SK-N-SH (cell line): ENCODE data around the gene CDKAL1. TPM values are rescaled to one million over a fixed set of nuclear protein-coding genes. Genes with fewer than 3 reads are reported as not detected.

Experiments used
- CTCF ChIA-PET: fragments of 300-600, 350-600 bp; formaldehyde crosslinking; extraction: SDS; loops from one replicate; lab custom pipeline; 2021; lab: Yijun Ruan, JAX
- POLR2A ChIA-PET: fragments of 350-600 bp; sonication (Branson Sonifier 250); formaldehyde crosslinking; extraction: SDS; loops from one replicate; lab custom pipeline; 2020; ENCODE audit warnings: antibody characterized with exemption, inconsistent platforms; lab: Yijun Ruan, JAX
- DNase-seq: peaks from one replicate; pipeline ENCODE4 v3.0.0; 2012
- H2AFZ ChIP-seq: fragments of 200-600 bp; sonication (generic); 2 replicates; pipeline ENCODE4 v1.8.1; 2016; ENCODE audit warnings: antibody characterized with exemption, mild to moderate bottlenecking, low read depth
- H3F3A ChIP-seq: fragments of 200-600 bp; sonication (generic); replicated peaks from 2 replicates; pipeline ENCODE3; 2016; ENCODE audit warnings: antibody characterized with exemption, mild to moderate bottlenecking; ENCODE audit not compliant: insufficient read depth
- H3K27ac ChIP-seq, 2 experiments: fragments of 200-500 bp in 1 of 2; fragments of 200-600 bp in 1 of 2; sonication (Bioruptor generic) in 1 of 2; sonication (generic), shearing (Covaris generic) in 1 of 2; 2 replicates each; pipeline versions ENCODE4 v1.5.1 to v1.6.1; 2014 to 2016; ENCODE audit warnings: low read depth in 2 of 2, inconsistent platforms in 1 of 2, low read length in 1 of 2, mild to moderate bottlenecking in 1 of 2, mixed read lengths in 1 of 2
- H3K27me3 ChIP-seq: fragments of 200-600 bp; sonication (generic), shearing (Covaris generic); 2 replicates; pipeline ENCODE4 v1.6.1; 2016; ENCODE audit warnings: mixed run types; ENCODE audit not compliant: insufficient read depth
- H3K36me3 ChIP-seq, 2 experiments: fragments of 200-500 bp in 1 of 2; fragments of 200-600 bp in 1 of 2; sonication (Bioruptor generic) in 1 of 2; sonication (generic) in 1 of 2; replicated peaks in 1 of 2; 2 replicates each; pipeline versions ENCODE3 to v1.5.1; 2014 to 2016; ENCODE audit warnings: low read length in 1 of 2, mild to moderate bottlenecking in 1 of 2; ENCODE audit not compliant: insufficient read depth in 2 of 2, control insufficient read depth in 1 of 2
- H3K4me1 ChIP-seq, 2 experiments: fragments of 200-500 bp in 1 of 2; fragments of 200-600 bp in 1 of 2; sonication (Bioruptor generic) in 1 of 2; sonication (generic), shearing (Covaris generic) in 1 of 2; 2 replicates each; pipeline versions ENCODE4 v1.5.1 to v1.6.1; 2014 to 2016; ENCODE audit warnings: low read depth in 1 of 2, low read length in 1 of 2, mixed run types in 1 of 2; ENCODE audit not compliant: insufficient read depth in 2 of 2, control insufficient read depth in 1 of 2
- H3K4me2 ChIP-seq: fragments of 200-600 bp; sonication (generic), shearing (Covaris generic); 2 replicates; pipeline ENCODE4 v1.6.1; 2017; ENCODE audit warnings: mixed run types
- H3K4me3 ChIP-seq, 2 experiments: fragments of 200-500 bp in 1 of 2; fragments of 200-600 bp in 1 of 2; sonication (Bioruptor generic) in 1 of 2; sonication (generic), shearing (Covaris generic) in 1 of 2; 2 replicates each; pipeline versions ENCODE4 v1.5.1 to v1.8.1; 2014 to 2016; ENCODE audit warnings: low read depth in 2 of 2, inconsistent platforms in 1 of 2, low read length in 1 of 2, mild to moderate bottlenecking in 1 of 2, mixed read lengths in 1 of 2, moderate library complexity in 1 of 2
- H3K79me2 ChIP-seq: fragments of 200-600 bp; sonication (generic); 2 replicates; pipeline ENCODE4 v1.8.1; 2017; ENCODE audit warnings: mild to moderate bottlenecking; ENCODE audit not compliant: insufficient read depth
- H3K9ac ChIP-seq: fragments of 200-600 bp; sonication (generic); 2 replicates; pipeline ENCODE4 v1.6.1; 2017; ENCODE audit warnings: mixed run types
- H3K9me2 ChIP-seq: fragments of 200-600 bp; sonication (generic); 2 replicates; pipeline ENCODE4 v1.6.1; 2017; ENCODE audit warnings: mixed run types
- H3K9me3 ChIP-seq: fragments of 200-600 bp; sonication (generic); 2 replicates; pipeline ENCODE4 v1.6.1; 2017; ENCODE audit warnings: mixed run types, mild to moderate bottlenecking, moderate library complexity
- H4K20me1 ChIP-seq: fragments of 200-600 bp; sonication (generic); 2 replicates; pipeline ENCODE4 v1.6.1; 2017; ENCODE audit warnings: mild to moderate bottlenecking, mixed run types; ENCODE audit not compliant: insufficient read depth
- CTCF ChIP-seq: fragments of 200-600 bp; sonication (generic); IDR thresholded peaks from 2 replicates; pipeline ENCODE4 v1.6.1; 2017; ENCODE audit warnings: antibody characterized with exemption, mild to moderate bottlenecking, moderate library complexity
- EZH2phosphoT487 ChIP-seq: fragments of 200-600 bp; sonication (generic); IDR thresholded peaks from 2 replicates; pipeline ENCODE4 v1.6.1; 2017; ENCODE audit warnings: low read depth, mixed run types, mild to moderate bottlenecking, antibody characterized with exemption, moderate library complexity, borderline replicate concordance
- FOSL2 ChIP-seq: IDR thresholded peaks from 2 replicates; pipeline ENCODE4 v1.4.0; 2012; ENCODE audit warnings: low read depth, mild to moderate bottlenecking, moderate library complexity, borderline replicate concordance
- FOXJ3 ChIP-seq: sonication (generic); formaldehyde crosslinking; IDR thresholded peaks from 2 replicates; pipeline ENCODE4 v1.5.1; 2020; ENCODE audit warnings: mild to moderate bottlenecking, missing genetic modification reagents
- GATA2 ChIP-seq: sonication (generic); formaldehyde crosslinking; IDR thresholded peaks from 2 replicates; pipeline ENCODE4 v1.5.0; 2020; ENCODE audit warnings: mild to moderate bottlenecking, missing genetic modification reagents
- JUND ChIP-seq: IDR thresholded peaks from 2 replicates; pipeline ENCODE4 v1.4.0; 2012
- MEF2A ChIP-seq: IDR thresholded peaks from 2 replicates; pipeline ENCODE4 v1.4.0; 2012; ENCODE audit warnings: low read depth, borderline replicate concordance
- POLR2AphosphoS5 ChIP-seq: IDR thresholded peaks from 2 replicates; pipeline ENCODE4 v1.6.1; 2012; ENCODE audit warnings: low read depth, low read length
- REST ChIP-seq: IDR thresholded peaks from 2 replicates; pipeline ENCODE4 v1.6.1; 2012; ENCODE audit warnings: mild to moderate bottlenecking, low read depth, low read length, moderate library complexity
- SMC3 ChIP-seq: IDR thresholded peaks from 2 replicates; pipeline ENCODE4 v1.6.1; 2012; ENCODE audit warnings: low read depth, low read length, improper control_type of control experiment
- TAF1 ChIP-seq: IDR thresholded peaks from 2 replicates; pipeline ENCODE4 v1.6.1; 2012; ENCODE audit warnings: low read depth, mild to moderate bottlenecking, low read length, moderate library complexity, borderline replicate concordance
- TCF12 ChIP-seq: IDR thresholded peaks from 2 replicates; pipeline ENCODE4 v1.4.0; 2012
- YY1 ChIP-seq: IDR thresholded peaks from 2 replicates; pipeline ENCODE4 v1.4.0; 2012; ENCODE audit warnings: low read depth, mild to moderate bottlenecking
- WGBS: methylation state at CpG from one replicate; pipeline ENCODE4 v1.1.6; 2017; ENCODE audit warnings: low lambda C conversion rate; 5-methylcytosine and 5-hydroxymethylcytosine counted together
- polyA plus RNA-seq, 3 experiments: library from polyadenylated mRNA; depleted of rRNA; stranded (reverse); fragments of >200 nt; gene quantifications; 2 replicates each; pipeline ENCODE4 v1.2.3, GENCODE V29; 2012
- TF ChIP-seq, protein P1 (sequence below): IDR thresholded peaks from 2 replicates; pipeline ENCODE4; 2012

Gene CDKAL1
- polyA plus RNA-seq, 1 of the 3 experiments (the other 2 are of a cell fraction): 2.6 TPM

- CTCF ChIA-PET: interaction anchor here (1.8 kb wide), 1 partner anchor 10 kb away, joined by 4 read pairs; no protein-coding TSS in a partner anchor
- H3K4me3 ChIP-seq: no peak overlapping the region
Observed at GRCh38 chr6:20835315-20836010, 301.2 kb downstream of the CDKAL1 start.

More at GRCh38 chr6:20835315-20836010, 301.2 kb downstream of the CDKAL1 start:
- POLR2A ChIA-PET: no interaction called here
- no peak for TF ChIP-seq EZH2phosphoT487
- no peak for TF ChIP-seq TAF1
- TF ChIP-seq FOXJ3 (CRISPR knock-in tag): no peak
- TF ChIP-seq SMC3: no peak
- TF ChIP-seq GATA2 (CRISPR knock-in tag): no peak
- TF ChIP-seq, protein P1, sequence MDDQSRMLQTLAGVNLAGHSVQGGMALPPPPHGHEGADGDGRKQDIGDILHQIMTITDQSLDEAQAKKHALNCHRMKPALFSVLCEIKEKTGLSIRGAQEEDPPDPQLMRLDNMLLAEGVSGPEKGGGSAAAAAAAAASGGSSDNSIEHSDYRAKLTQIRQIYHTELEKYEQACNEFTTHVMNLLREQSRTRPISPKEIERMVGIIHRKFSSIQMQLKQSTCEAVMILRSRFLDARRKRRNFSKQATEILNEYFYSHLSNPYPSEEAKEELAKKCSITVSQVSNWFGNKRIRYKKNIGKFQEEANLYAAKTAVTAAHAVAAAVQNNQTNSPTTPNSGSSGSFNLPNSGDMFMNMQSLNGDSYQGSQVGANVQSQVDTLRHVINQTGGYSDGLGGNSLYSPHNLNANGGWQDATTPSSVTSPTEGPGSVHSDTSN: no peak
- TF ChIP-seq POLR2AphosphoS5: no peak
- no peak for TF ChIP-seq JUND
- TF ChIP-seq MEF2A: no peak
- no peak for TF ChIP-seq TCF12
- TF ChIP-seq REST: no peak
- no peak for TF ChIP-seq FOSL2
- TF ChIP-seq CTCF: no peak
- TF ChIP-seq YY1: no peak
- Histone ChIP-seq H4K20me1 (no peaks in the 10 kb centered on the region), H3K9me3 (no peaks in the 10 kb centered on the region), H3K27ac (no peak overlapping the region), H3K27me3 (no peaks in the 10 kb centered on the region), H2AFZ (no peak overlapping the region), H3F3A (no peaks in the 10 kb centered on the region), H3K4me2 (no peak overlapping the region), H3K9me2 (no peaks in the 10 kb centered on the region), H3K9ac (no peak overlapping the region), H3K79me2 (no peaks in the 10 kb centered on the region), H3K4me1 (no peaks in the 10 kb centered on the region; a peak in 2 of 4 replicates), H3K36me3 (no peaks in the 10 kb centered on the region)
- DNase-seq: no peak
- WGBS: 93% methylated on average over 6 of the region's 6 CpGs
